ENCODE data around the gene SLC35B2.

DNA sequence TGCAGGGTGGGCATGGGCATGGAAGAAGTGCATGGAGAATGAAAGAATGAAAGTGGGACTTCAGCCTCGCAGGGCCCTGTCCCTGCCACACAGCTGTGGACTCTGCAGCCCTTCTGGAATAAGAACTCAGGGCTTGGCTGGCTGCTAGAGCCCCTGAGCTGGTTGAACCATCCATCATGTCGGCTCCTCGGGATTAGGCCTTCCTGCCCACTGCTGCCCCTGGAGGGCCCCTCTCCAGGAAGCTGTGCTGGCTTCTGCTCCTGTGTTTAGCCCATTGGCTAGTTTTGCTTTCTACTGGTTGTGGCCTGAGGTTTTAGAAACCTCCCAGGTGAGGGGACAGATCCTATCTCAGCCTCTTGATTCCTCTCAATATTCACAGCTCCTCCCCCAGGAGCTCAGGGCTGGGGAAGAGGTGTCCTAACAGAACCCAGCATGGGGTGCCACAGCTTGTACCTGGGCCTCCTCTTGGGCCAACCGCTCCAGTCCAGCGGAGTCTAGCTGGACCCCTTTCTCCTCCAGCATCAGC is 47.9 kb upstream of the SLC35B2 start:
- TF ChIP-seq, protein P1, sequence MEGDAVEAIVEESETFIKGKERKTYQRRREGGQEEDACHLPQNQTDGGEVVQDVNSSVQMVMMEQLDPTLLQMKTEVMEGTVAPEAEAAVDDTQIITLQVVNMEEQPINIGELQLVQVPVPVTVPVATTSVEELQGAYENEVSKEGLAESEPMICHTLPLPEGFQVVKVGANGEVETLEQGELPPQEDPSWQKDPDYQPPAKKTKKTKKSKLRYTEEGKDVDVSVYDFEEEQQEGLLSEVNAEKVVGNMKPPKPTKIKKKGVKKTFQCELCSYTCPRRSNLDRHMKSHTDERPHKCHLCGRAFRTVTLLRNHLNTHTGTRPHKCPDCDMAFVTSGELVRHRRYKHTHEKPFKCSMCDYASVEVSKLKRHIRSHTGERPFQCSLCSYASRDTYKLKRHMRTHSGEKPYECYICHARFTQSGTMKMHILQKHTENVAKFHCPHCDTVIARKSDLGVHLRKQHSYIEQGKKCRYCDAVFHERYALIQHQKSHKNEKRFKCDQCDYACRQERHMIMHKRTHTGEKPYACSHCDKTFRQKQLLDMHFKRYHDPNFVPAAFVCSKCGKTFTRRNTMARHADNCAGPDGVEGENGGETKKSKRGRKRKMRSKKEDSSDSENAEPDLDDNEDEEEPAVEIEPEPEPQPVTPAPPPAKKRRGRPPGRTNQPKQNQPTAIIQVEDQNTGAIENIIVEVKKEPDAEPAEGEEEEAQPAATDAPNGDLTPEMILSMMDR (IDR thresholded peaks at IDR 0.05): no peak
- TF ChIP-seq POLR2A (IDR thresholded peaks at IDR 0.05): no peak

All from esophagus squamous epithelium (tissue), 4 donors.